ENCODE results near the gene FBXO31. TPM values are rescaled to one million over a fixed set of nuclear protein-coding genes. Genes with fewer than 3 reads are reported as not detected.

The FBXO31 gene
- total and polyA plus RNA-seq, 10 of the 15 experiments (the other 5 are each of a cell fraction or from before 2014, with no cell fraction given) = 0.19 to 33.1 (median 10.3) TPM

DNA sequence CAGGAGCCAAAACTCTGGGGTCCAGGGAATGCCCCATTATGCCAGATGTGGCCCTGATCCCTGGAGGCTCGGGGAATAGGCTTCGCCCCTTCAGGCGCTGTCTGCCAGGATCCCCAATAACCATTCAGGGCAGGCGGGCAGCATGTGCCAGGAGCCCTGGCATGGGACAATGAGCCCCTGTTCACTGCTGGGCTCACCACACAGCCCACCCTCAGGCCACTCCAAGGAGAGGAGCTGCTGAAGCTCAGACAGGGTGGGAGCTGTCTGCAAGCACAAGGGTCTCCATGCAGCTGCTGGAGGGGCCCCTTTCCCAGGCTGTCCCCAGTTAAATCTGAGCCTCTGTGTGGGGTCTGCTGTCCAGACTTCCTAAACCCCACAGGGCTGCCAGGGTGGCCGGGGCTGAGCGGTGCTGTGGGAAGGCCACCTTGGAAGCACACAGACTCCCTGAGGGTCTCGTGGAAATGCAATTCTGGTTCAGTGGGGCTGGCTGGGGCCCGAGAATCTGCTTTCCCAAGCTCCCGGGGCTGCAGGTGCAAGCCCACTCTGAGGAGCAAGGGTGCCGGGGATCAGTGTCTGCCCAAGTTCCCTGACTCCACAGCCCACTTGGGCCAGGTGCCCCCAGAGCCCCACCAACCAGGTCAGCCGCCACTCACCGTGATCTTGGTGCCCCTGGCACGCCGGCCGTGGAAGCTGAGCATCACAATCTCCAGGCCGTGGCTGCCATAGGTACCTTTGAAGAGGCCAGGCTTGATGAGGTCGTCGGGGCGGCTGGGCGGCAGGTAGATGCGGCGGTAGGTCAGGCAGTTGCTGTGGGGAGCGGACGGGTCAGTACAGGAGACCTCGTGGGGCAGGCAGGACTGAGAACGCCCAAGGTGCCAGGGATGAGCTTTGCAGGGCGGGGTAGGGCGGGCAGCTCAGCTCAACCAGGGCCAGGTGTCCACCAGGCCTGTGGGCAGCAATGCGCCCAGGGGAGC is 48.6 kb downstream of the FBXO31 start:
- Histone ChIP-seq H3K9ac (ENCODE audit: control insufficient read depth, insufficient read depth, low read length) (no peak overlapping the region), H3K27ac (ENCODE audit: control insufficient read depth, insufficient read depth) (no peak overlapping the region), H3K4me2 (ENCODE audit: control insufficient read depth, insufficient read depth) (no peak overlapping the region), H3K27me3 (replicated peaks in 1 of 2; ENCODE audit: control insufficient read depth in 2 of 2, insufficient read depth in 2 of 2, low read length in 1 of 2) (no peaks in the 10 kb centered on the region), H4K20me1 (ENCODE audit: control insufficient read depth, insufficient read depth) (no peaks in the 10 kb centered on the region), H3K4me3 (no peak overlapping the region), H2AFZ (ENCODE audit: control insufficient read depth, low read depth, low read length) (no peak overlapping the region), H3K36me3 (ENCODE audit: control insufficient read depth in 2 of 2, insufficient read depth in 2 of 2, low read length in 1 of 2) (peaks cover 11 to 34% of the 10 kb centered on the region in 2 experiments), H3K4me1 (ENCODE audit: control insufficient read depth, insufficient read depth, low read length) (peaks cover 4% of the 10 kb centered on the region; the same call in 1 of the 2 replicates), H3K9me3 (replicated peaks; ENCODE audit: control insufficient read depth, insufficient read depth, low read length) (no peaks in the 10 kb centered on the region), H3K79me2 (ENCODE audit: control insufficient read depth, insufficient read depth, low read length) (no peaks in the 10 kb centered on the region)
- intact Hi-C loops (cut with micrococcal nuclease; ENCODE audit: unreplicated experiment) (no loop called here), in situ Hi-C loops (cut with MboI) (no loop called here)
- SMC1A ChIA-PET (ENCODE audit: uncharacterized antibody, unreplicated experiment) = no interaction called here
- FAIRE-seq (no peak), ATAC-seq (no peak), DNase-seq (ENCODE audit: low read depth, low spot score) (no peak)
- RAD21 ChIA-PET (ENCODE audit: unreplicated experiment) = no interaction called here
- WGBS (ENCODE audit: insufficient coverage, insufficient replicate concordance, low lambda C conversion rate, missing lambda C conversion rate) = 92% methylated on average over 27 of the region's 29 CpGs
- TF ChIP-seq ZBTB33 (IDR thresholded peaks at IDR 0.05) (no peak), NKRF (conservative IDR thresholded peaks at IDR 0.05) (no peak), SMC3 (IDR thresholded peaks at IDR 0.05; ENCODE audit: borderline replicate concordance, low read length) (no peak)
- CTCF ChIA-PET = interaction anchor here (0.6 kb wide), 1 partner anchor 591 kb away, joined by 3 read pairs; no protein-coding TSS in a partner anchor
- POLR2A ChIA-PET = no interaction called here
- no TSS peak for BruUV-seq (replicated peaks)
